K562 (cell line): ENCODE measurements around the gene MATN4. TPM values are rescaled to one million over a fixed set of nuclear protein-coding genes. Genes with fewer than 3 reads are reported as not detected.

Experiments
- AFF4 ChIP-seq: sonication (generic); formaldehyde crosslinking; IDR thresholded peaks from 2 replicates; pipeline ENCODE4 v1.8.0; 2023; ENCODE audit warnings: mild to moderate bottlenecking, missing genetic modification reagents
- ARID1B ChIP-seq: fragments of 450-650 bp; IDR thresholded peaks from 2 replicates; pipeline ENCODE4 v1.6.1; 2016; ENCODE audit warnings: antibody characterized with exemption, mild to moderate bottlenecking, inconsistent platforms
- CBX1 ChIP-seq: sonication (generic); IDR thresholded peaks from 2 replicates; pipeline ENCODE4 v1.6.1; 2016; ENCODE audit warnings: antibody characterized with exemption, low read depth, mild to moderate bottlenecking
- COPS2 ChIP-seq: fragments of 450-650 bp; conservative IDR thresholded peaks from 2 replicates; pipeline ENCODE4 v1.6.1; 2016; ENCODE audit warnings: mild to moderate bottlenecking, moderate library complexity
- HNRNPL ChIP-seq: fragments of 200-400 bp; formaldehyde crosslinking; IDR thresholded peaks from 2 replicates; pipeline ENCODE4 v1.6.1; 2017; ENCODE audit warnings: low read depth, mild to moderate bottlenecking, low read length
- IRF9 ChIP-seq: fragments of 450-650 bp; IDR thresholded peaks from 2 replicates; pipeline ENCODE4 v1.6.1; 2016; ENCODE audit warnings: missing biosample characterization, missing genetic modification characterization
- POLR2AphosphoS5 ChIP-seq: IDR thresholded peaks from 2 replicates; pipeline ENCODE4 v1.6.1; 2011; ENCODE audit warnings: mild to moderate bottlenecking, low read depth, low read length, moderate library complexity; ENCODE audit not compliant: control insufficient read depth, insufficient read depth
- TFAM ChIP-seq: fragments of 250-450 bp; sonication (Bioruptor Pico); conservative IDR thresholded peaks from 2 replicates; pipeline ENCODE4 v1.5.0; 2021; ENCODE audit warnings: mild to moderate bottlenecking, moderate library complexity
- ZNF146 ChIP-seq: IDR thresholded peaks from one replicate; pipeline ENCODE4 v1.6.1; 2018; ENCODE audit warnings: missing compliant biosample characterization; ENCODE audit not compliant: unreplicated experiment
- ZNF277 ChIP-seq: fragments of 250-450 bp; sonication (Bioruptor Pico); IDR thresholded peaks from 2 replicates; pipeline ENCODE4 v1.8.0; 2022; ENCODE audit warnings: inconsistent platforms, mild to moderate bottlenecking, moderate library complexity, borderline replicate concordance
- ZNF76 ChIP-seq: fragments of 250-450 bp; sonication (Bioruptor Pico); IDR thresholded peaks from 2 replicates; pipeline ENCODE4 v1.4.0; 2020; ENCODE audit warnings: mild to moderate bottlenecking, moderate library complexity, borderline replicate concordance
- polyA plus RNA-seq, 8 experiments: library from polyadenylated mRNA; depleted of rRNA in 4 of 8; stranded (reverse) in 5 of 8; unstranded in 3 of 8; fragments of >200 nt; fragmentation: Nextera tagmentation in 2 of 8; fragmentation: Illumina TruSeq in 1 of 8; extraction: Ambion mirVana in 2 of 8; extraction: Trizol in 1 of 8; gene quantifications; 2 replicates each; pipeline versions ENCODE4 v1.2.1 to v1.2.3, GENCODE V29; 2011 to 2014; ENCODE audit warnings: inconsistent platforms in 1 of 8, missing spikeins in 1 of 8
- total RNA-seq, 7 experiments: library from RNA; depleted of rRNA in 6 of 7; stranded (reverse); fragments of >200 nt in 6 of 7; fragmentation: Illumina TruSeq in 2 of 7; extraction: Trizol in 2 of 7; gene quantifications; 2 replicates each; pipeline versions ENCODE4 v1.2.1 to v1.2.3, GENCODE V29; 2011 to 2021; ENCODE audit warnings: low replicate concordance in 1 of 7
- TF ChIP-seq, protein P1 (sequence below): fragments of 250-450 bp; sonication (Bioruptor Pico); IDR thresholded peaks from 2 replicates; pipeline ENCODE4 v1.9.0; 2021; ENCODE audit warnings: mild to moderate bottlenecking
- TF ChIP-seq, protein P2 (sequence below): sonication (generic); formaldehyde crosslinking; IDR thresholded peaks from 2 replicates; pipeline ENCODE4 v1.8.1; 2022; ENCODE audit warnings: missing genetic modification reagents
- TF ChIP-seq, protein P3 (sequence below): fragments of 450-650 bp; formaldehyde crosslinking; IDR thresholded peaks from 2 replicates; pipeline ENCODE4 v1.4.0; 2022; ENCODE audit warnings: mild to moderate bottlenecking, moderate library complexity
- TF ChIP-seq, protein P4 (sequence below): sonication (generic); formaldehyde crosslinking; IDR thresholded peaks from 2 replicates; pipeline ENCODE4 v1.8.0; 2022; ENCODE audit warnings: missing genetic modification reagents, mild to moderate bottlenecking, moderate library complexity, borderline replicate concordance

MATN4 gene
- total and polyA plus RNA-seq, 9 of the 15 experiments (the other 6 are each of a cell fraction or from before 2014, with no cell fraction given): 0.09 TPM; not detected in 8

DNA sequence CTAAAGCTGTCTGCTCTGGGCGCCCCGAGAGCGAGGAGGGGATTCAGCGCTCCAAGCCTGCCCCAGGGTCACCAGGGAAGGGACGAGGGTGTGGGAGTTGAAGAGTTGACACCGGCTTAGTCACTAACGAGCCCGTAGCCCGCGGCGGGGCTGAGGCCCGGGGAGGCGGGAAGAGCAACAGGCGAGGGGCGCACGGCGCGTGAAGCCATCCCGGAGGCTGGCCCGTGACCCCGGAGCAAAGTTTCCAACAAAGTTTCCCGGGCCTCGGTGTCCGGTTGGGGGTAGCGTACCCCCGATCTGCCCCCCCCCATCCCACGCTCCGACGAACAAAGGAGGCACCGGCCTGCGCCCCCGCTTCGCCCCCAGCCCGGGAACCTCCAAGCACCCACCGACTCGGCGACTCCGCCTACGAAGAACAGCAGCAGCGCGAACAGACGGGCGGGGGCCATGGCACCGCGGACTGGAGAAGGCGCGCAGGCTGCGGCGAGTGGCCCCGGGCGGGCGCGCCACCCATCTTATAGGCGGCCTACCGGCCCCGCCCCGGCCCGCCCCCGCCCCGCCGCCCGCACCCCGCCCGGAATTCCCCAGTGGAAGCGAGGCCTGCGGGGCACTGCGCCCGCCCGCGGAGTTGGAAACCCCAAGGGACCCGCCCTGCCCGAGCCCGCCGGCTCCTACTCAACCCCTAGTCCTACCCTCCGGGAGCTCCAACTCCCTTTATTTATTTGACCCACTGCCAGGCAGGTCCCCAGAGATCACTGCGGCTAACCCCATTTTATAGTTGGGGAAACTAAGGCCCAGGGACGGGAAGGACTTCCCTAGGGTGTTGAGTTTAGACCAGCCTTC is 40.1 kb upstream of the MATN4 start, which contains the start of gene SDC4 (continued):
- TF ChIP-seq, protein P1, sequence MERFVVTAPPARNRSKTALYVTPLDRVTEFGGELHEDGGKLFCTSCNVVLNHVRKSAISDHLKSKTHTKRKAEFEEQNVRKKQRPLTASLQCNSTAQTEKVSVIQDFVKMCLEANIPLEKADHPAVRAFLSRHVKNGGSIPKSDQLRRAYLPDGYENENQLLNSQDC (CRISPR knock-in tag): no peak
- peak; percentile 40 for TF ChIP-seq ARID1B
- TF ChIP-seq, protein P2, sequence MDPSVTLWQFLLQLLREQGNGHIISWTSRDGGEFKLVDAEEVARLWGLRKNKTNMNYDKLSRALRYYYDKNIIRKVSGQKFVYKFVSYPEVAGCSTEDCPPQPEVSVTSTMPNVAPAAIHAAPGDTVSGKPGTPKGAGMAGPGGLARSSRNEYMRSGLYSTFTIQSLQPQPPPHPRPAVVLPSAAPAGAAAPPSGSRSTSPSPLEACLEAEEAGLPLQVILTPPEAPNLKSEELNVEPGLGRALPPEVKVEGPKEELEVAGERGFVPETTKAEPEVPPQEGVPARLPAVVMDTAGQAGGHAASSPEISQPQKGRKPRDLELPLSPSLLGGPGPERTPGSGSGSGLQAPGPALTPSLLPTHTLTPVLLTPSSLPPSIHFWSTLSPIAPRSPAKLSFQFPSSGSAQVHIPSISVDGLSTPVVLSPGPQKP: no peak
- TF ChIP-seq ZNF146: no peak
- TF ChIP-seq, protein P3, sequence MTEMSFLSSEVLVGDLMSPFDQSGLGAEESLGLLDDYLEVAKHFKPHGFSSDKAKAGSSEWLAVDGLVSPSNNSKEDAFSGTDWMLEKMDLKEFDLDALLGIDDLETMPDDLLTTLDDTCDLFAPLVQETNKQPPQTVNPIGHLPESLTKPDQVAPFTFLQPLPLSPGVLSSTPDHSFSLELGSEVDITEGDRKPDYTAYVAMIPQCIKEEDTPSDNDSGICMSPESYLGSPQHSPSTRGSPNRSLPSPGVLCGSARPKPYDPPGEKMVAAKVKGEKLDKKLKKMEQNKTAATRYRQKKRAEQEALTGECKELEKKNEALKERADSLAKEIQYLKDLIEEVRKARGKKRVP (CRISPR knock-in tag): no peak
- TF ChIP-seq ZNF277 (CRISPR knock-in tag): no peak
- TF ChIP-seq TFAM (CRISPR knock-in tag): no peak
- no peak for TF ChIP-seq COPS2
- TF ChIP-seq POLR2AphosphoS5: peak; percentile 93
- no peak for TF ChIP-seq IRF9
- TF ChIP-seq HNRNPL: no peak
- peak; percentile 27; the same call in 1 of the 2 replicates for TF ChIP-seq AFF4 (CRISPR knock-in tag)
- TF ChIP-seq CBX1: no peak; the same call in 1 of the 2 replicates
- TF ChIP-seq, protein P4, sequence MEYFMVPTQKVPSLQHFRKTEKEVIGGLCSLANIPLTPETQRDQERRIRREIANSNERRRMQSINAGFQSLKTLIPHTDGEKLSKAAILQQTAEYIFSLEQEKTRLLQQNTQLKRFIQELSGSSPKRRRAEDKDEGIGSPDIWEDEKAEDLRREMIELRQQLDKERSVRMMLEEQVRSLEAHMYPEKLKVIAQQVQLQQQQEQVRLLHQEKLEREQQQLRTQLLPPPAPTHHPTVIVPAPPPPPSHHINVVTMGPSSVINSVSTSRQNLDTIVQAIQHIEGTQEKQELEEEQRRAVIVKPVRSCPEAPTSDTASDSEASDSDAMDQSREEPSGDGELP: peak; percentile 48; the same call in 1 of the 2 replicates
- peak; percentile 59; the same call in 1 of the 2 replicates for TF ChIP-seq ZNF76
